Measurements from ENCODE around the gene YWHAH. TPM values are rescaled to one million over a fixed set of nuclear protein-coding genes. Genes with fewer than 3 reads are reported as not detected.
A peak's percentile ranks its signal among the peaks of the same experiment; 100 is the strongest.

Gene YWHAH
- polyA plus RNA-seq, 3 donors, result 59.5 to 136 (median 132) TPM

DNA sequence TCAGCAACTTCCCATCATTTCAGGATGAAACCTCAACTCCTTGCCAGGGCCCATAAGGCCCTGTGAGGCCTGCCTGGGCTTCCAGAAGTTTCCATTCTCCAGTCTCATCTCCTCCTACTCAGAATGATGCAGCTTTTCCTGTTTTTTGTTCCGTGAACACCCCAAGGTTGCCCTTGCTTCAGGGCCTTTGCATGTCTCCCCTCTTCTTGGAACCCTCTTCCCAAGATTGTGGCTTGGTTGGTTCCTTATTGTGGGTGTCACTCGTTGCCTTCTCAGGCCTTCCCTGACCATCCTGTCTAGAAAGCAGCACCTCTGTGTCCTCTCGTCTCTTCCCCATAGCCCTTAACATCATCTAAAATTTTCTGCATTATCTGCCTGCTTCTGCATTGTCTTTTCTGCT, 23.2 kb upstream of the YWHAH start:
- peaks cover 84 to 85% of the 10 kb centered on the region in 2 donors for H3K4me1 ChIP-seq (ENCODE audit: control insufficient read depth in 1 of 2, insufficient read depth in 2 of 2, low read length in 2 of 2)
- H3K4me3 ChIP-seq (replicated peaks in 1 of 3; ENCODE audit: low read depth in 2 of 3, low read length in 3 of 3), result no peak overlapping the region
- no peaks in the 10 kb centered on the region for H3K9me3 ChIP-seq (replicated peaks in 1 of 2; ENCODE audit: control insufficient read depth in 1 of 2, insufficient read depth in 1 of 2, low read length in 2 of 2)
- H3K27ac ChIP-seq (ENCODE audit: low read depth in 1 of 2, low read length in 2 of 2), result no peak overlapping the region
- TF ChIP-seq, protein P1, sequence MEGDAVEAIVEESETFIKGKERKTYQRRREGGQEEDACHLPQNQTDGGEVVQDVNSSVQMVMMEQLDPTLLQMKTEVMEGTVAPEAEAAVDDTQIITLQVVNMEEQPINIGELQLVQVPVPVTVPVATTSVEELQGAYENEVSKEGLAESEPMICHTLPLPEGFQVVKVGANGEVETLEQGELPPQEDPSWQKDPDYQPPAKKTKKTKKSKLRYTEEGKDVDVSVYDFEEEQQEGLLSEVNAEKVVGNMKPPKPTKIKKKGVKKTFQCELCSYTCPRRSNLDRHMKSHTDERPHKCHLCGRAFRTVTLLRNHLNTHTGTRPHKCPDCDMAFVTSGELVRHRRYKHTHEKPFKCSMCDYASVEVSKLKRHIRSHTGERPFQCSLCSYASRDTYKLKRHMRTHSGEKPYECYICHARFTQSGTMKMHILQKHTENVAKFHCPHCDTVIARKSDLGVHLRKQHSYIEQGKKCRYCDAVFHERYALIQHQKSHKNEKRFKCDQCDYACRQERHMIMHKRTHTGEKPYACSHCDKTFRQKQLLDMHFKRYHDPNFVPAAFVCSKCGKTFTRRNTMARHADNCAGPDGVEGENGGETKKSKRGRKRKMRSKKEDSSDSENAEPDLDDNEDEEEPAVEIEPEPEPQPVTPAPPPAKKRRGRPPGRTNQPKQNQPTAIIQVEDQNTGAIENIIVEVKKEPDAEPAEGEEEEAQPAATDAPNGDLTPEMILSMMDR (IDR thresholded peaks at IDR 0.05), result no peak
- H3K27me3 Mint-ChIP-seq (ENCODE audit: low read depth in 3 of 3), result peaks cover 0 to 3% (median 1%) of the 10 kb centered on the region in 3 donors
- H3K4me2 ChIP-seq (replicated peaks; ENCODE audit: extremely low read depth, low read length, poor library complexity, severe bottlenecking), result no peak overlapping the region
- H3K9ac ChIP-seq (ENCODE audit: insufficient read depth, low read length, poor library complexity, severe bottlenecking), result no peak overlapping the region
- no peaks in the 10 kb centered on the region for H3K79me2 ChIP-seq (ENCODE audit: insufficient read depth, low read length)
- peaks cover 2 to 3% of the 10 kb centered on the region in 2 donors for H3K36me3 Mint-ChIP-seq
- peak overlapping the region in 4 of 7 donors; percentile 75 to 85 (median 80) for H3K27ac Mint-ChIP-seq
- DNase-seq, result no peak
- H3K36me3 ChIP-seq (replicated peaks in 1 of 2; ENCODE audit: control insufficient read depth in 1 of 2, insufficient read depth in 2 of 2, low read length in 2 of 2), result no peaks in the 10 kb centered on the region
- WGBS (ENCODE audit: insufficient coverage), result no CpG with 5 or more reads among the region's 3 CpGs
- peaks cover 0 to 3% (median 0%) of the 10 kb centered on the region in 7 donors for H3K9me3 Mint-ChIP-seq
- intact Hi-C loops (cut with micrococcal nuclease), result no loop called here
- H3K4me3 Mint-ChIP-seq, result peak overlapping the region in 1 of 2 donors; percentile 16
- H3K4me1 Mint-ChIP-seq, result peaks cover 87% of the 10 kb centered on the region
- no peak overlapping the region for H2AFZ ChIP-seq (ENCODE audit: insufficient read depth, low read depth, low read length, poor library complexity, severe bottlenecking)
- H4K20me1 ChIP-seq (ENCODE audit: insufficient read depth, low read length), result no peaks in the 10 kb centered on the region
- no peaks in the 10 kb centered on the region for H3K27me3 ChIP-seq (ENCODE audit: control insufficient read depth in 2 of 2, insufficient read depth in 2 of 2, low read length in 2 of 2)

DNA sequence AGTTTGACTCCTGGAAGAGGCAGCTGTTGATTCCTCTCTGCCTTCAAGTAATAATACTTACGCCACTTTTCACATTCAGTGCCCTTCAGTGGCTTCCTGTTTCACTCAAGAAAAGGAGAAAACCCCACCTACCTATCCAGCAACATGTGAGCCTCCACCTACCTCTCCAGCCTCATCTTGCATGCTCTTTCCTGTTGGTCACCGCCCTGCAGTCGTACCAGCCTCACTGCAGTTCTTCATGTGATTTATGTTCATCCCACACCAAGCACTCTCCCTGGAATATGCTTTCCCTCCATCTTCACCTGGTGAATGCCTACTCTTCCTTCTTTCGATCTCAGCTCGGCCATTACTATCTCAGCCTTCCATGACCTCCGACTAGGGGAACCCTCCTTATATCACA, 21.8 kb upstream of the YWHAH start:
- intact Hi-C loops (cut with micrococcal nuclease), result no loop called here
- H3K27ac Mint-ChIP-seq, result peak overlapping the region; percentile 83 to 97 (median 93)
- Histone ChIP-seq H3K36me3 (replicated peaks in 1 of 2; ENCODE audit: control insufficient read depth in 1 of 2, insufficient read depth in 2 of 2, low read length in 2 of 2) (no peaks in the 10 kb centered on the region), H3K79me2 (ENCODE audit: insufficient read depth, low read length) (no peaks in the 10 kb centered on the region), H2AFZ (ENCODE audit: insufficient read depth, low read depth, low read length, poor library complexity, severe bottlenecking) (no peak overlapping the region), H3K9me3 (replicated peaks in 1 of 2; ENCODE audit: control insufficient read depth in 1 of 2, insufficient read depth in 1 of 2, low read length in 2 of 2) (no peaks in the 10 kb centered on the region), H3K4me3 (replicated peaks in 1 of 3; ENCODE audit: low read depth in 2 of 3, low read length in 3 of 3) (peak overlapping the region in 2 of 3 experiments; percentile 46 to 53), H4K20me1 (ENCODE audit: insufficient read depth, low read length) (no peaks in the 10 kb centered on the region), H3K4me1 (ENCODE audit: control insufficient read depth in 1 of 2, insufficient read depth in 2 of 2, low read length in 2 of 2) (peaks cover 70 to 71% of the 10 kb centered on the region in 2 donors), H3K9ac (ENCODE audit: insufficient read depth, low read length, poor library complexity, severe bottlenecking) (peak overlapping the region; percentile 27), H3K27ac (ENCODE audit: low read depth in 1 of 2, low read length in 2 of 2) (peak overlapping the region; percentile 37 to 77), H3K27me3 (ENCODE audit: control insufficient read depth in 2 of 2, insufficient read depth in 2 of 2, low read length in 2 of 2) (no peaks in the 10 kb centered on the region), H3K4me2 (replicated peaks; ENCODE audit: extremely low read depth, low read length, poor library complexity, severe bottlenecking) (peak overlapping the region; percentile 59)
- H3K4me3 Mint-ChIP-seq, result peak overlapping the region; percentile 61 to 79
- TF ChIP-seq, protein P1 (IDR thresholded peaks at IDR 0.05), result no peak
- H3K4me1 Mint-ChIP-seq, result peaks cover 73% of the 10 kb centered on the region
- peak in 2 of 3 donors; percentile 24 to 45 for DNase-seq
- peaks cover 2 to 3% of the 10 kb centered on the region in 2 donors for H3K36me3 Mint-ChIP-seq
- H3K27me3 Mint-ChIP-seq (ENCODE audit: low read depth in 3 of 3), result peaks cover 1 to 3% (median 2%) of the 10 kb centered on the region in 3 donors
- peaks cover 0 to 3% (median 0%) of the 10 kb centered on the region in 7 donors for H3K9me3 Mint-ChIP-seq
- WGBS (ENCODE audit: insufficient coverage), result 20% methylated on average over 6 of the region's 6 CpGs

Measured in CD14-positive monocyte (primary cell).